ENCODE results near the gene MBNL2.

DNA sequence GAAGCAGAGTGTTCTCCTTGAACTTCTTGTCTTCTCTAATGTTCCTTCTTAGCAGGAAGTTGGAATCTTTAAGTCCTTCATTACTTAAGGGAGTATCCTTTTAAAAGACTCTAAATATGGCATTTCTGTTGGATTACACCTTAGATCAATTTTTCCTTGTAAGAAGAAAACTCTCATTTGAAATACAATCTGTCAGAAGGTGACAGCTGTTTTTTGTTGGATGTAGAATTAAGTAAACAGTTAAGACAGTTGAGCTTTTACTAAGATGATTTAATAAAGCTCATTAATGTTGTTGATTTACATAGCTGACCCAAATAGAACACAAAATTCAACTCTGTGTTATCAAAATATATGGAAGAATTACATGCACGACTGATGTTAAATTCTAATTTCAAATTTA lies 16.7 kb upstream of the MBNL2 start:
- TF ChIP-seq, protein P1, sequence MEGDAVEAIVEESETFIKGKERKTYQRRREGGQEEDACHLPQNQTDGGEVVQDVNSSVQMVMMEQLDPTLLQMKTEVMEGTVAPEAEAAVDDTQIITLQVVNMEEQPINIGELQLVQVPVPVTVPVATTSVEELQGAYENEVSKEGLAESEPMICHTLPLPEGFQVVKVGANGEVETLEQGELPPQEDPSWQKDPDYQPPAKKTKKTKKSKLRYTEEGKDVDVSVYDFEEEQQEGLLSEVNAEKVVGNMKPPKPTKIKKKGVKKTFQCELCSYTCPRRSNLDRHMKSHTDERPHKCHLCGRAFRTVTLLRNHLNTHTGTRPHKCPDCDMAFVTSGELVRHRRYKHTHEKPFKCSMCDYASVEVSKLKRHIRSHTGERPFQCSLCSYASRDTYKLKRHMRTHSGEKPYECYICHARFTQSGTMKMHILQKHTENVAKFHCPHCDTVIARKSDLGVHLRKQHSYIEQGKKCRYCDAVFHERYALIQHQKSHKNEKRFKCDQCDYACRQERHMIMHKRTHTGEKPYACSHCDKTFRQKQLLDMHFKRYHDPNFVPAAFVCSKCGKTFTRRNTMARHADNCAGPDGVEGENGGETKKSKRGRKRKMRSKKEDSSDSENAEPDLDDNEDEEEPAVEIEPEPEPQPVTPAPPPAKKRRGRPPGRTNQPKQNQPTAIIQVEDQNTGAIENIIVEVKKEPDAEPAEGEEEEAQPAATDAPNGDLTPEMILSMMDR (IDR thresholded peaks at IDR 0.05), result no peak
- TF ChIP-seq POLR2AphosphoS5 (IDR thresholded peaks at IDR 0.05), result no peak
- TF ChIP-seq POLR2A (IDR thresholded peaks at IDR 0.05), result no peak

Measured in breast epithelium (tissue), 3 donors.